Measurements from ENCODE around the gene ANKMY1.
"Not testable (repeated sequence)": the region's sequence is repeated elsewhere in the genome, so short reads cannot be mapped to it uniquely, and the experiment has no call there.

Gene ANKMY1

GRCh38 chr2:240502059-240502429, 55.7 kb downstream of the ANKMY1 start:
- DNase-seq, result no peak

- DNase-seq, result no peak
Measured at GRCh38 chr2:240501531-240501991, 56.2 kb downstream of the ANKMY1 start.

DNA sequence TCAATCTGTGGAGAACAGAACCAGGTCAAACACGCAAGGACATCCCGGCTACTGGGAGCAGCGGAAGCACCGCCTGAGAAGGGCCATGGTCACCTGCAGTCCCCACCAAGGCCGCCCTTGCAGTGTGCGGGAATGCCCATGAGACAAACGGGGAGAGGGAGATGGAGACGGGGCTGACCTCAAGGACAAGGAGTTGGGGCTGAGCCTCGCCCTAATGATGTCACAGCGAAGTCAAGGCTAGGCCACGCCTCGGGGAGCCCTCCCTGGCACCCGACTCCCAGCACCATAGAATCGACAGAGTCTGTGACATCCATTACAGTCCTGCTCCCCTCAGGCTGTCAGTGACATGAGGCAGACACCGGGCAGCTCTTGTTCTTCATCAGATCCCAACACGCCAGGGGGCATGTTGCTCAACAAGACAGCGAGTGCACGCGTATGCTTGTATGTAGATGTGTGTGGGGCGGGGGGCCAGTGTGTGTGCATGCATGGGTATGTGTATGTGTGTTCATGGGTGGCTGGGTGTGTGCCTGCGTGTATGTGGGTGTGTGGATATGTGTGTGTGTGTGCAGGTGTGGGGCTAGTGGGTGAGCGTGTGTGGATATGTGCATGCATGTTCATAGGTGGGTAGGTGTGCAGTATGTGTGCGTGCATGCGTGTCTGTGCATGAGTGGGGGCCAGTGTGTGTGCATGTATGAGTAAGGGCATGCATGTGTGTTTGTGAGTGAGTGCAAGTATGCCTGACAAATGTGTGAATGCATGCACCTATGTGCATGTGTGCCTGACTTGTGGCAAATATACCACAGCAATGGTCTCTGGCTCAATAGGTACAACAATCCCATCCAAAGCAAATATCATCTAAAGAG, 57.0 kb downstream of the ANKMY1 start:
- no peak for DNase-seq

DNA sequence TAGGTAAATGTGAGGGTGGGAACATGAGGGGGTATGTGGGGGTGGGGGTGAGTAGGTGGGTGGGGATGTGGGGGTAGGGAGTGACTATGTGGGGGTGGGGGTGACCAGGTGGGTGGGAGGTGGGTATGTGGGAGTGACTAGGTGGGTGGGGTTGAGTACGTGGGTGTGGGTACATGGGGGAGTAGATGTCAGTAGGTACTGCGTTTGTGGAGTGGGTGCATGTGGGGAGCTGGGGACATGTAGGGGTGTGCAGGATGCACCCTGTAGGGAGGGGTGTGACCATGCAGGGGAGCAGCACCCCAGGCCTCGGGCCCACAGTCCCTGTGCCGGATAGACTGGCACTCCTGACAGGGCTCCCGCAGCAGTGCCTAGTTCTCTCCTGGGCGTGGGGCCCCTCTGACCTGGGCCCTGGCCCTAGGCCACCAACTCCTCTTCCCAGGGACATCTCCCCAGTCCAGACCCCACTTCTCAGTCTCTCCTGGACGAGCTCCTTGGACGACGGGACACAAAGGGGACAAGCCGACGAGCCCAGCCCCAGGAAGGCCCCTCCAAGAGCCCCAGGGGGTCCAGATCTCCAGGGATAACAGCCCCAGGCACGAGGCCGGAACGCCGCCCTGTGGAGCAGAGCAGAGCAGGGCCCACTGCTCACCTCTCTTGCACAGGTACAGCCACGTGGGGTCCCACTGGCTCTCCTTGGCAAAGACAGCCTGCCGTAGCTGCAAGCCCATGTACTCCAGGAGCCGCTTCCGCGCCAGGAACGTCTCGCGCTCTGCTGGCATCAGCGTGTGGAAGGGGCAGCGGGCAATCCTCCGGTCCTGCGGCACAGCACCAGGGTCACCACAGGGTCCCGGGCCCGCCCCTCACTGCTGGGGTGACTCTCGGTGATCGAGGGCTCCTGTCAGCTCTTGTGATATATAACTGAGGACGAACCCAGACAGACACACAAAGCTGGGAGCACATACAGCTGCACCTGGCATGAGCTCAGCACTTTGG, 58.2 kb downstream of the ANKMY1 start:
- no peak for DNase-seq

- no peak for DNase-seq
Measured at GRCh38 chr2:240498958-240499260, 58.9 kb downstream of the ANKMY1 start.

DNA sequence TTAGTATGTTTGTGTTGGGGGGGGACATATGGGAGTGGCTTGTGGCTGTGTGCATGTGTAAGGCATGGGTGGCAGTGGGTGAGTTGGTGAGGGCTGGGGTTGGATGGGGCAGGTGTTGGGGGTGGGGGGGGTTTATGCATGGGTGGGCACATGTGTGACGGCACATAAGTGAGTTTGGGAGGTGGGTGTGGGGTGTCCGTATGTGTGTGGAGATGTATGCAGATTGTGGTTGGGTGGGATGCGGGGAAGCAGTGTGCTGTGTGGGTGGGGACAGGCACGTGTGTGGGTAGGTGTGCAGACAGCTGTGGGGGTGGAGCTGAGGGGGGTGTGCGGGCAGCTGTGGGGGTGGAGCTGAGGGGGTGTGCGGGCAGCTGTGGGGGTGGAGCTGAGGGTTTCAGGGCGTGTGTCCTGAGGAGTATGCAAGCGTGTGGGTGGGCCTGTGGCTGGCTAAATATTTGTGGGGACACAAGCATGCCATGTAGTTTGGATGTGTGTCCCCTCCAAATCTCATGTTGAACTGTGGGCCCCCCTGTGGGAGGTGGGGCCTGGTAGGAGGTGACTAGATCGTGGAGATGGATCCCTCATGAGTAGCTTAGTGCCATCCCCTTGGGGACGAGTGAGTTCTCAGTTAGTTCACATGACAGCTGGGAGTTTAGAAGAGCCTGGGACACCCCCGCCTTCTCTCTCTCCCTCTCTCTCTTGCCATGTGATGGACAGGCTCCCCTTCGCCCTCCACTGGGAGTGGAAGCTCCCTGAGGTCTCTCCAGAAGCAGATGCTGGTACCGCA, 59.4 kb downstream of the ANKMY1 start:
- no peak for DNase-seq

DNA sequence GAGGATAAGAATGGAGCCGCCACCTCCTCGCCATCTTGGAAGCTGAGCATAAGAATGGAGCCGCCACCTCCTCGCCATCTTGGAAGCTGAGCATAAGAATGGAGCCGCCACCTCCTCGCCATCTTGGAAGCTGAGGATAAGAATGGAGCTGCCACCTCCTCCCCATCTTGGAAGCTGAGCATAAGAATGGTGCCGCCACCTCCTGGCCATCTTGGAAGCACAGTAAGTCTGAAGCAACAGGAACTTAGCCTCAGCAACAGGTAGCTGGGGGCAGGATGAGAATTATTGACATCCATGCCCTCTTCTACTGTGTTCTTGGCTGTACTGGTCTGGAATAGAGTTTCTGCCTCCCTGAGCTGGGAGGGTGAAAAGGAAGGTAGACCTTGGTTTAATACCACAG, 60.7 kb downstream of the ANKMY1 start:
- not testable (repeated sequence) for DNase-seq

- not testable (repeated sequence) for DNase-seq
Measured at GRCh38 chr2:240494942-240495341, 62.8 kb downstream of the ANKMY1 start.

DNA sequence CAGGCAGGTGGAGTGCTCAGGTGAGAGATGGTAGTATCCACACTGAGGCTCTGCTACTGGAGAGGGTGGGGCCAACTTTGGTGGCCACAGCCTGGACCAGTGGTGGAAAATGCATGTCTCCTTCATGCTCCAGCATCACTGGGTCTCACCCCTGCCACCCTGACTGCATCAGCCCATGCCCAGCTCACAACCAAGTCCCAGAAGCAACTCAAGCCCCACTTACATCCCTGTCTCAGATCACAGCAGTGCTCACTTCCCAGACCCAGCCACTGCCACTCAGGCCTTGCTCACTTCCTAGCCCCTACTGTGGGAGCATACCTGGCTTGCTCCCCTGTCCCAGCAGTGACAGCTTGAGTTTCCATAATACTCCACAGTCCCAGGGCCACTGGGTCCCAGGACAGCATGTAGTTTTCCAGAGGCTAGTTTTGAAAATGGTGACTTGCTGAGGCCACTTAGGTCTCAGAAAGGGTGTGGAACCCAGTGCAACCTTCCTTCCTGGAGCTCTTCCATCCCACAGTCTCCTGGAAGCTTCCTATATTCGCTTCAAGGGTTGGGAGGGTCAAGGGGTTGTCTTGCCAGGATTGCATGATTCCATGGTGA, 63.5 kb downstream of the ANKMY1 start:
- no peak for DNase-seq

GRCh38 chr2:240491483-240491882, 66.3 kb downstream of the ANKMY1 start:
- DNase-seq, result no peak

DNA sequence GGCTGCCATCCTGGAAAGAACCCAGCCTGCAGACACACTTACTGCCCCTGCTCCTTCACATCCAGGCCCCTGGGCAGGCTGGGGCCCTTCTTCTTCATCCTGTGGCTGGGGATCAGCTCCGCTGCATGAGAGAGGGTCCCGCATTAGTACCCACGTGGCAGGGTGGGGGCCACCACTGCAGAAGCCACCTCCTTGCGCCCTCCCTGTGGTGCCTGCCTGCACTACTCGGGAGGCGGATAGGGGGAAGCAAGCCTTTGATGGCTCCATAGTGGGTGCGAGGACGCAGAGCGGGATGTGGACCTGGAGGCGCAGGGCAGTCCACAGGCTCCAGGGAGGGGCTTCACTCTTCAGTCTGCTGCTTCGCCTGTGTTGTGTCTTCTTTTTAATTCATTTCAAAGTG, 75.6 kb downstream of the ANKMY1 start:
- DNase-seq, result no peak

DNA sequence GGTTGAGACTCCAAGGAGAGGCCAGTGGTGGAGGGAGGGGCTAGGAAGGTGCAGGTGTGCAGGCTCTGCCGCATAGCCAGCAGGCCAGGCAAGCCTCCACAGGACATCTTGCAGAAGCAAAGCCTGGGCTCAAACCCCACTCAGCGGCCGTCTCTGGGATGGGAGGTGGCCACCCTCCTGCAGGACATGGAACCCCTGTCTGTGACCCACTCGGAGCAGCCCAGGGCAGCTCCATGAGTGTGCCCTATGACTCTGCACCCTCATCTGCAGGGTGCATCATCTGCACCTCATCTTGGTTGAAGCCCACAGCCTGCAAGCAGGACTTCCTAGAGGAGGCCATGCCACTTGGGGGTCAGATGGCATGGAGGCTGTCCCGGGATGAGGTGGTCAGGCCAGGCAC, 76.1 kb downstream of the ANKMY1 start:
- no peak for DNase-seq

- DNase-seq, result no peak
Measured at GRCh38 chr2:240480834-240481623, 76.8 kb downstream of the ANKMY1 start.

GRCh38 chr2:240479111-240479501, 78.7 kb downstream of the ANKMY1 start:
- DNase-seq, result no peak

DNA sequence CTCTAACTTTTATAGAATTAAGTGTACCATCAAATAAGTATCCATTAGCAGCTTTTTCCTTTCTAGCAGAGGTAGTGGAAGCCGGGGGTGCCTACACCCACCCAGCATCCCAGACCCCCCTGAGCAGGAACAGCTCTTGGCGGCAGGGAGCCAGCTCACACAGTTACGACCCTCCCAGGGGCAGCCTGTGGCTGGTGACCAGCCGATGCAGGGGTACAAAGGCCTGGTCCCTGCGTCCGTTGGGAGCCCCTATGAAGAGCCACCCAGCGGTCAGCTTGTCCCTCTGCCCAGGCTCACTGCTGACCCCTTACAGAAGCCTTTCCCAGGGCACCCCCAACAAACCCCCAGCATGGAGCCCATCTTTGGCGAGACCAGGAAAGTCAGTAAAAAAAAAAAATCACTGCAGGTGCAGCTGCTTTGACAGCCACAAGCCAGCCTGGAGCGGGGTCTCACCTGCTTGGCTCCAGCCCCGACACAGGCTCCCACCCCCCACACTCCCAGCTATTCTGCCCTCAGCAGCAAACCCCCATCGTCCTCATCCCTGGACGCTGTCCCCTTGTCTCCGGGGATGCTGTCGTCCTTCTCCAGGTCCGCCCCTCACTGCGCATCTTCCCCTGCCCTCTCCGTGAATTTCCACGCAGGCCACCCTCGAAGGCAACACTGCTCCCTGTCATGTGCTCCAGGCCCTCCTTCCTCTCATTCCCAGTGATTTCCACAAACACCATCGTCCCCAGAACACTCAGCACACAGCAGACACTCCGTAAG, 79.3 kb downstream of the ANKMY1 start:
- DNase-seq, result no peak

DNA sequence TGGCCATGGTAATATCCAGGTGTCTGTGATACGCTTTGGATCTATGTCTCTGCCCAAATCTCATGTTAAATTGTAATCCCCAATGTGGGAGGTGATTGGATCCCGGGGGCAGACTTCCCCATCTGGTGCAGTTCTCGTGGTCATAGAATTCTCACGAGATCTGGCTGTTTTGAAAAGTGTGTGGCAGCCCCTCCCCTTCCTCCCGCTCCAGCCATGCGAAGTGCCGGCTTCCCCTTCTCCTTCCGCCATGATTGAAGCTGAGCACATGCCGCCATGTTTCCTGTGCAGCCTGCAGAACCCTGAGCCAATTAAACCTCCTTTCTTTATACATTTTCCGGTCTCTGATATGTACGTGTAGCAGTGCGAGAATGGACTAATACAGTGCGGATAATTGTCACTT, 79.9 kb downstream of the ANKMY1 start:
- DNase-seq, result no peak

GRCh38 chr2:240473211-240473610, 84.6 kb downstream of the ANKMY1 start:
- DNase-seq, result no peak

GRCh38 chr2:240472078-240472790, 85.6 kb downstream of the ANKMY1 start:
- DNase-seq, result no peak

DNA sequence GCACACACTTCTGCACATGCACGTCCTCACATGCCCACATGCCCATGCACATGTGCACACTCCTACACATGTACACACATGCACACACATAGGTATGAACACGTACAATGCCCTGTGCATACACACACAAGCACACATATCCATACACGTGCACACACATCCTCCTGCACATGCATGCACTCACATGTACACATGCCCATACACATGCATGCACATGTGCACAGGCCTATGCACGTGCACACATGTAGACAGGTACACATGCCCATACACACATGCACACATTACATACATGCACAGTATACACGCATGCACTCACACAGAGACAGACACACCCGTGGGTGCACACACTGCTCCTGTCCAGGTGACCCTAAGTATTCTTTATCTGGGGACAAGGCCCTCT, 88.0 kb downstream of the ANKMY1 start:
- DNase-seq, result no peak

DNA sequence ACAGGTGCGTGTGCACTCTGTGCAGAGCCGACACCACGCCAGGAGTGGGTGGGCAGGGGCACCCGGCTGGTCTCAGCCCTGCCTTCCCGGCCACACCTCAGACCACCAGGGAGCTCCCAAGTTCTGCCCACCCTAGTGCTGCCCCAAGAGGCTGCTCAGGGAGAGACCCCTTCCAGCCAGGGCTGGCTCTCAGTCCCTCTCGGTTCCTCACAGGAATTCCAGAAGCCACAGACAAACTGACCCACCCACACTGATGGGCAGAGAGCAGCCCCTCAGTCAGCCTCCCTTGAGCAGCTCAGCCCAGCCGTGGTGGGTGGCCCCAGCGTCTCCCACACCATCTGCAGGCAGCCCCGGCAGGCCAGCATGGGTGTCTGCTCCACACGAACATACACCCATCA, 88.5 kb downstream of the ANKMY1 start:
- DNase-seq, result no peak
